ENCODE measurements around the gene STAM. TPM values are rescaled to one million over a fixed set of nuclear protein-coding genes. Genes with fewer than 3 reads are reported as not detected.
"Not testable (repeated sequence)": the region's sequence is repeated elsewhere in the genome, so short reads cannot be mapped to it uniquely, and the experiment has no call there.

The STAM gene
- total RNA-seq: 34.8 TPM

GRCh38 chr10:17643755-17644484, at the start of gene STAM:
Gene STAM, plus strand, starts transcription at chr10:17644151. Its CDS starts 189 bp downstream, at chr10:17644340.
- DNase-seq: peak; percentile 82

DNA sequence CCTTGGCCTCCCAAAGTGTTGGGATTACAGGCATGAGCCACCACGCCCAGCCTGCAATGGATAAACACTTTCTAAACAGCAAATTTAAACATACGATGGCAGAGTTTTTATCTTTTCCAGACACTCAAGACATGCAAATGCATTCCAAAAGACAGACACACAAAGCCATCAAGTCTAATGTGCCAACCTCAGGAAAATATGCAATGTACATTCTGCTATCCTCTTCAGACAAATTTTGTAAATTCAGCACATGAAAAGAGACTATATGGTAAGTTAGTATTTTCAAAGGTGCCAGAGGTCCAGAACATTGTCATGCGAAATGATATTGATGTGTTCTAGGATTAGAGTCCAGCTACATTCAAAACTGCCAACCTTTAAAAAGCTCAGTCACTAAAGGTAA, 46.6 kb upstream of the STAM start:
- DNase-seq: no peak

- DNase-seq: no peak
These were observed 44.9 kb upstream of the STAM start for GRCh38 chr10:17599089-17599488.

DNA sequence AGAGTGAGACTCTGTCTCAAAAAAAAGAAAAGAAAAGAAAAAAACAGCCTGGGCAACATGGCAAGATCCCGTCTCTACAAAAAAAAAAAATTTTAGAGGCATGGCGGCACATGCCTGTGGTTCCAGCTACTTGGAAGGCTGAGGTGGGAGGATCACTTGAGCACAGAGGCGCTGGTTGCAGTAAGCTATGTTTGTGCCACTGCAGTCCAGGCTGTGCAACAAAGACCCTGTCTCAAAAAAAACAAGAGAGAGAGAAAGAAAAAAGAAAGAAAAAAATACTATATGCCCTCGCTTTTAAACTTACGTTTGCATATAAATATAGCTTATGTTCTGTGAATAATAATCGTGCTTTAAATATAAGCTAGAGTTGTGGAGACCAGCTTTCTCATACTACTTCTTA, 38.0 kb upstream of the STAM start:
- DNase-seq: no peak

- DNase-seq: no peak
These were observed 37.4 kb upstream of the STAM start for GRCh38 chr10:17606547-17607040.

DNA sequence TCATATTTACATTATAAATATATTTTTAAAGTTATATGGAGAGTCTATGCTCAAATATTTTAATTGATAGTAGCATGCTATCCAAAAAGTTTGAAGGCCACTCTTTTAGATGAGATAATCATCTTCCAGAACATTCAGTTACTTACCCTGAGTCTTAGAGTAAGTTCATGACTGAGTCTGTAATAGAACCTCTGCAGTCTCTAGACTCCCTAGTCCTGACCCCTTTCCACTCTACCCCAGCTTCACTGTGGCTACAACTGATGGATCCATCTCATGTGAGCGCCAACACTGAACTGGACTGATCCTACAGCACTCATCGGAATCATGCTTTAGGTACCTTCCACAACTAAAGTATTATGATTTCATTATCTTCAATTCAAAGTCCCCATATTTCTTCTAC, 36.9 kb upstream of the STAM start:
- DNase-seq: no peak

- DNase-seq: no peak
These were observed 36.2 kb upstream of the STAM start for GRCh38 chr10:17607603-17608332.

GRCh38 chr10:17609523-17610079, 34.4 kb upstream of the STAM start:
- DNase-seq: no peak

DNA sequence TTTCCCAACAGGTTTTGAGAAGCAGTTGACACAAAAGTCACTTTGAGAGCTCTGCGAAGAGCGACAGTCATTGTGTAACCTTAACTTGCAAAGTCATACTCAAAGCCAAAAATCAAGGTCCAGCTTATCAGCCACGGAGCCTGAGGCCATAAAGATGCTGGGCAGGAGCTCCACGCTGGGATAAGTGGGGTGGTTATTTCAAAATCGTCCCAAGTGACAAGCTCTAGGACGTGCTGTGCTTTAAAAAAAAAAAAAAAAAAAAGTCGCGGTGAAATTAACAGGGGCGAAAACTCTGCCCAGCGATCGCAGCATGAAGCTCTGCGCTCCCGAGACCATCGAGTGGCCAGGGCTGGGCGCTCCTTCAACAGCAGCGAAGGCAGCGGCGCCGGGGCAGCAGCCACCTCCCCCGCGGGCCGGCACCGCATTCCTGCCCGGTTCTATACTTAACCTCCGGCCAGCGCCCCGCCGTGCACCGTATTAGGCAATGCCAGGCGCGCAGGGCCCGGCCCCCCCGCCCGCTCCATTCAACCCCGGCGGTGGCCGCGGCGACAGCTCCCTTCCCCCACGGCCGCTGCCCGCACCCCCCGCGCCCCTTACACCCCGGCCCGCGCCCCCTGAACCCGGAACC, 27.4 kb upstream of the STAM start:
- DNase-seq: no peak

- DNase-seq: peak; percentile 68
These were observed 26.7 kb upstream of the STAM start, which contains the start of gene HACD1 for GRCh38 chr10:17617031-17617911. Gene HACD1, minus strand, starts transcription at chr10:17617374. Its CDS starts 35 bp downstream, at chr10:17617339.

DNA sequence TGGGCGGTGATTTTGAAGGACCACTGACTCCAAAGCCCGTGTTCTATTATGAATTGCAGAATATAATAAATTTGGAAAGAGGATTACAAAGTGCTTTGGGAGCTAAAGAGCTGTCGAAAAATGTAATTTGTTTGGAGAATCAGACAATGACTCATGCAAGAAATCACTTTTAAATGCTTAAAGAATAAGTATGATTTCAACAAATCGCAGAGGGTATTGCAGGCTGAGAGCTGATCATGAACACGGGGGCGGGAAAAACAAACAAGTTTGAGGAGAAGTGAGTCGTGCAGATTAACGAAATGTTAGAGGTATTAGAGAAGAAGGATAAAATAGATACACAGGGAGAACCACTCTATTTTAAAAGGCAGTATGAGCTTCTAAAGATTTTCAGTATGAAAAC, 21.9 kb upstream of the STAM start:
- DNase-seq: no peak

GRCh38 chr10:17624996-17625395, 19.0 kb upstream of the STAM start:
- DNase-seq: no peak

DNA sequence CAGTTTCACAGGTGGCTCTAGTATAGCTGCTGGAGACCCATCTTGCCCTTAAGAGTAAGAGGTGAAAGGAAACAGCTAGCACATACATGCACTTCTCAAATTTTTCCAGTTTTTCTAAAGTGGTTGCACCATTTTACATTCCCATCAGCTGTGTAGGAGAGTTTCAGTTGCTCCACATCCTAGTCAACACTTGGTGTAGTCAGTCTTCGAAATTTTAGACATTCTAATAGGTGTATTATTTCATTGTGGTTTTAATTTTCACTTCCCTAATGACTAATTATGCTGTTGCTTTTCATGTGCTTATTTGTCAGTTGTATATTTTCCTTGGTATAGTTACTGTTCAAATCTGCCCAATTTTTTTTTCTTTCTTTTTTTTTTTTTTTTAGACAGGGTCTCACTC, 17.3 kb upstream of the STAM start:
- DNase-seq: no peak

DNA sequence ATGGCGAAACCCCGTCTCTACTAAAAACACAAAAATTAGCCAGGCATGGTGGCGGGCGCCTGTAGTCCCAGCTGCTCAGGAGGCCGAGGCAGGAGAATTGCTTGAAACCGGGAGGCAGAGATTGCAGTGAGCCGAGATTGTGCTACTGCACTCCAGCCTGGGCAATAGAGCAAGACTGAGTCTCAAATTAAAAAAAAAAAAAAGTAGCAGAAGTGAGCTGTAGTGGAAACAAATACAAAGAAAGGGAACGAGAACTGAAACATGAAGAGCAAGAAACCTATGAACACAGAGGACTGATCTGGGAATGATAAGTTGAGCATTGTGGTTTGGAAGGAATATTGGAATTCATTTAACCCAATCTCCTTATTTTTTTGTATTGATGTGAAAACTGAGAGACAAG, 11.4 kb upstream of the STAM start:
- not testable (repeated sequence) for DNase-seq

GRCh38 chr10:17633353-17633752, 10.6 kb upstream of the STAM start:
- no peak for DNase-seq

DNA sequence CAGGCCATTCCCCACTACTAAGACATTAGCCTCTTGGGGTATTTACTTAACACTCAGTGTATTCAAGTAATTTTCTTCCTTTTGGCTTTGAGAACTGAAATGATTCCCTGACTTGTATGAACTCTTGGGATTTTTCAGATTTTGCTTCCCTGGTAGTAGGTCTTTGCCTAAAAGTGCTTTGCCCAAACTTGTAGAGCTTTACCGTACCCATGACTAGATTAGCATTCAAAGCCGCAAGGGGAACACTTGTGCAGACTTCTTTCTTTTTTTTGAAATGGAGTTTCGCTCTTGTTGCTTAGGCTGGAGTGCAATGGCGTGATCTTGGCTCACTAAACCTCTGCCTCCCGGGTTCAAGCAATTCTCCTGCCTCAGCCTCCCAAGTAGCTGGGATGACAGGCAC, 6.1 kb upstream of the STAM start:
- DNase-seq: no peak

DNA sequence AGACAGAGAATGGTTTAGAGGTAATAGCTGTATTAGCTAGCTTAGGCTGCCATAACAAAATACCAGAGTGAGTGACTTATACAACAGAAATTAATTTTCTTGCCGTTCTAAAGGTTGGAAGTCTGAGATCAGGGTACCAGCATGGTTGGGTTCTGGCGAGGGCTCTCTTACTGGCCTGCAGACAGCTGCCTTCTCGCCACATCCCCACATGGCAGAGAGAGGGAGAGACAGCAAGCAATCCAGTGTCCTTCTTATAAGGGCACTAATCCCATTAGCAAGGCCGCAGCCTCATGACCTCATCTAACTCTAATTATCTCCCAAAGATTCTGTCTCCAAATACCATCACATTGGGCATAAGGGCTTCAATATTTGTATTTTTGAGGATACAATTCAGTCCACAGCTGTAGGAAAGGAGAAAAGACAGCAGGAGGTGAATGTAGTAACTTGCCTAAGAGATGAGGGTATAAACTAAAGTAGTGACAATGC, 3.6 kb upstream of the STAM start:
- no peak for DNase-seq

DNA sequence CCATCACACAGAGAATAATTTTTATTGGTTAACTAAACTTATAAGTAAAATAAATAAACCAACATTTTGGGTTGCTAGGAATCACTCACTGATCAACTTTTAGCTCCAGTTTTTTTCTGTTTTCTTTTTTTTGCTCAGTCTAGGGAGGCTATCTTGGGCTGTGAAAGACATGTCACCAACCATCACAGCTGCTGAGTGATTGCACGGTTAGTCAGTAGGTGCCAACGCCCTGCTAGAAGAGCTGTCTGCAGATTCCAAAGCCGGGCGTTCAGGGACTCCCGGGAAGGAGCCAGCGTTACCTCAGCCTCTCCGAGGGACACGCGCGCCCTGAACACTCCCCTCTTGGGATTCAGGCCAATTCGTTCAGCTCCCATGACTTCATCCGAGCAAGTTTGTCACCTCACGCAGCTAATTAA, 604 bp upstream of the STAM start:
- DNase-seq: peak; percentile 66

DNA sequence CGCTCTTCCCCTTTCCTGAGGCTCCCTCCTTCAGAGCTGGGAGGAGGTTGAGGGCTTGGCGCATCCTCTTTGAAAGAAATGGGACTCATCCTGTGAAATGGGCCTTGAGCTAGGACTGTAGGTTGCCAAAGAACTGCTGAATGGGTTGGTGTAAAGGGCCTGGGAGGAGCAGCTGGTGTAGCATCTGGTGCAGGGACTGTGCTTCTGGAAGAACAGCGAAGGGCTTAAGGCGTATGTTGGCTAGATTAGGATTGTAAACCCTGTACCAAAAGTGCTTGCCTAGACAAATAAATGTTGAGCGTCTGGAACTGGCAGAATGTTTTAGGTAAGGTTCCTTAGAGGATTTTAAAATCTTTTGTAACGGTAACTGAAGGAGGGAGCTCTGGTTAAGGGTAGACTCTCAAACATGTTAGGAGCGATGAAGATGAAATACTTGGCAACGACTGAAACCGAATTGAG, 563 bp downstream of the STAM start:
- no peak for DNase-seq

DNA sequence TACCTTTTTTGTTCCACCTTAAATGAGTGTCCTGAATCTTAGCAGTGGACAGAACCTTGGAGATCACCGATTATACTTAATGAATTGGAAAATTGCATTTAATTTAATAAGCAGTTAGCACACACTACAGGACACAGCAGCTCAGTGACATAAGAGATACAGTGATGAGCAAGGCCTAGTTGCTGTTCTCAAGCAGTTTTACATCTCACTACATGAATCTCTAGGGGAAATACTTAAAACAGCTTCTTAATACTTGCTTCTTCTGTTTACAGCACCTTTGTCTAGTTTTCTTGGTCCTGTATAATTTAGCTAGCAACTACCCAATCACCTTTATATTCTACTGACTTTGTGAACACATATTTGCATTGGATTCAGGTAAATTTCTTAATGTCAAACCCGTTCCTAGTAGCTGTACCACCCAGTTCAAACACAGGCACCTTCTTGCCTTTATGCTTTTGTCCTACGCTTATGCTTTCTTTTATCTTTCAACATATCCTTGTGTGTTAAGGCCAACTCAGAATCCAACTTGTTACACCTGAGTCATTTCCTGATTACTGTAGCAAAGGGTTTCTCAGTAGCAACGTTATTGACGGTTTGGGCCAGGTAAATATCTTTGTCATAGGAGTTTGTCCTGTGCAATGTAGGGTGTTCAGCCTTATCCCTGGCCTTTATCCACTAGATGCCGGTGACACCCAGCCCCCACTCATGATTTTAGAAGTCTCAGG, 1.8 kb downstream of the STAM start:
- DNase-seq: no peak

DNA sequence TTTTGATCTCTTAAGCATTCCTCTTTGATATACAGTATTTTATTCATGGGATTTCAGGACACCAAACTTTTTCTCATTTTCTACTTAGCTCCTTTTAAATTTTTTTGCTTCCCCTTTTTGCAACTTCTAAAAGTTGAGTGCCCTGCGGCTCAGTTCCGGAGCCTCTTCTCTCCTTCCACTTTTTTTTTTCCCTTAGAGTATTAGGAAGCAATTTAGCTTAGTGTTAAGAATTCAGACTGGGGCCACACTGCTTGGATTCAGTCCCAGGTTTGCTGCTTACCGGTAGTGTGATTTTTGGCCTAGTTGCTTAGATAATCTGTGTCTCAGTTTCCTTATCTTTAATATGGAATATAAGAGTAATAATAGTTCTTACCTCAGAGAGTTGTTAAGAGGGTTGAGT, 3.4 kb downstream of the STAM start:
- DNase-seq: no peak
